HG03280 (cell line): ENCODE data around the gene DNASE1L3.

Experiments used
- ATAC-seq: cut with Tn5 transposase; IDR thresholded peaks from one replicate; pipeline ENCODE4 v1.9.1; 2021; ENCODE audit warnings: mild to moderate bottlenecking, moderate library complexity; ENCODE audit not compliant: unreplicated experiment

The DNASE1L3 gene

DNA sequence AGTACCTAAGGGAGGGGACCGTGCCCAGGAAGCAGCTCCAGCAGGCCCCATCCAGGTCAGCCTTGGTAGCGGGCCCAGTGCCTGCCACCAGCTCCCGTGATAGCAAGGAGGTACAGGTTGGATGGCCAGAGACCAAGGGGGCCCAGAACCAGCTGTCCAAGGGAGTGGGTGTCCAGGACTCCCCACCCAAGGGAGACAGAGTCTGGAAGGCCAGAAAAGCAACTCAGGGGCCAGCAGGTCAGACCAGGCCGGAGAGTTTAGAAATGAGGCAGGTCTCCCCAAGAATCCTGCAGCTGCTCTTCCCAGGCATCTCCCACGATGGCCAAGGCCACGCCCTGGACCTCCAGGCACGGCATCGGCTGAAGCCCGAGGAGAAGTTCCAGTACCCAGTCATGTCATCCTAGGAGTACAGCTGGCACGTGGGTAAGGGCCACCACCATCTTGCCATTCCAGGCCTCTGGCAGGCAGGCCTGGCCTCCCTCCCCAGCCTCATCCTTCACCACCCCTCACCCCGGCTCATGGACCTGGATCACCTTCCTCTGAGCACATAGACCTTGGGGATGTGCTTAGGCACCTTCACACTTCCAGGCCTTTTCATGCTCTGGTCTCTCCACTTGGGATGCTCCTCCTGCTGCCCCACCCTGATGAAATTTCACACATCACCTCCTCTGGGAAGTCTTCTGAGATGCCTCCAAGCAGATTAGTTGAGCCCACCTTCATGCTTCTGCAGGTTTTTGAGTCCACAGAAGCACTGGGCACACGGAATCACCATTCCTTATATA, 30.5 kb downstream of the DNASE1L3 start:
- no peak for ATAC-seq

DNA sequence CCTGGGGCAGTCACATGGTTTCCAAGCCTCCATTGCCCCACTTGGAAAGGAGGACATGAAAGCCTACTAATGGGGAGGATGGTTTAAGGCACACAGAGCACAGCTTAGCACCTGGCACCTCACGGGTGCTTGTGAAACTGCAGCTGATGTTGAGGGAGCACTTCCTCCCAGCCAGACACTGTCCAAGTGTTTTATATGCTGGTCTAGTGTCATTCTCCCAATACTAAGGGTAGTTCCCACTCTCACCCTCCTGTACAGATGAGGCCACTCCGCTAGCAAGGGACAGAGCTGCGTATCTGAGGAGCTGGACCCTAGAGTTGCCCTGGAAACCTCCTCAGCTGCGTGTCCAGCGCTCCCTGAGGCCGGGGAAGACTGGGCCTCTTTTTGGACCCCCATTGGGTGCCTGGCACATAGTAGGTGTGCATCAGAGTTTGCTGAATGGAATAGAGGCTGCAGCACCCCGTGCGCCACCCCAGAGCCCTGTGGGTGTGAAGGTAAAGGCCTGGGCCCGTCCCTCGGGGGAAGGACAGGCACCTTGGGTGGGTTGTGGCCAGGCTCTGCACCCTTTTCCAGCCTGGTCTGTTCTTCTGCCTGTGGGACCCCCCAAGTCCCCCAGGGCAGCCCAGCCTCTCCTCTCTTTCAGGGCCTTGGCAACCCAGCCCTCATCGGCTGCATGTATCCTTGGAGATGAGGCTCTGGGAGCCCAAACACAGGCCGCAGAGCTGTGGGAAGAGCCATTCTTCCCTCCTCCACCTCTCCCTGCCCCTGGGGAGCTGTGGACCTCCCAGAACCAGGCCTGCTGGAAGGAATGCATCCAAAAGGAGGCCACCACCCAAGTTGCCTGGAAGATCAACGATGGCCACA, 31.3 kb downstream of the DNASE1L3 start:
- ATAC-seq: no peak

DNA sequence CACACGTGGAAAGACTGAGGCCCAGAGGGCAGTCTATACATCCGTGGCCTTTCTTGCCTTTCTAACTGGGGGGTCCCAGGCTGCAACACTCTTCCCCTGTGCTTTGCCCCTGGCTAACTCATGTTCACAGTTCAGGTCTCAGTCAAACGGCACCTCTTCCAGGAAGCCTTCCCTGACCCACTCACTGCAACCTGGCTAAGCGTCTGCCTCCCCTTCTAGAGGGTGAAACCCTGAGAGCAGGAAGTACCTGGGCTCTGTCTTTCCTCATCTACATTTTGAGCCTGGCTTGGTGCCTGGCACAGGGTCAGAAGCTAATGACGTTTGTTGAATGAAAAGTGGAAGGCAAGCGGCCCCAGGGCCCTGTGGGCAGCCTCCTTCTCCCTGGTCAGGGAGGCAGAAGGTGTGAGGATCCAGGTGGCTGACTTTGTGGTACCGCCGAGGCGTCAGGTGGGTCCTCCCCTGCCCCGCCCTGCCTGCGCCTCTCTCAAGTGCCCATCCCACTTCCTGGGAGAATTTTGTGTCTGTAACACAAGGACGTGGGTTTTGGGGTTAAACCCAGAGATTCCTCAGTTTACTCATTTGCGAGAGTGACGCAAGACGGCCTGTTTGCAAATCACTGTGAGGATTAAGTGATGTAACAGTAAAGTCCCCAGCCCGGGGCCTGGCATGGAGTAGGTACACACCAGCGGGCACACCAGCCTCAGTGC, 32.1 kb downstream of the DNASE1L3 start:
- ATAC-seq: no peak

DNA sequence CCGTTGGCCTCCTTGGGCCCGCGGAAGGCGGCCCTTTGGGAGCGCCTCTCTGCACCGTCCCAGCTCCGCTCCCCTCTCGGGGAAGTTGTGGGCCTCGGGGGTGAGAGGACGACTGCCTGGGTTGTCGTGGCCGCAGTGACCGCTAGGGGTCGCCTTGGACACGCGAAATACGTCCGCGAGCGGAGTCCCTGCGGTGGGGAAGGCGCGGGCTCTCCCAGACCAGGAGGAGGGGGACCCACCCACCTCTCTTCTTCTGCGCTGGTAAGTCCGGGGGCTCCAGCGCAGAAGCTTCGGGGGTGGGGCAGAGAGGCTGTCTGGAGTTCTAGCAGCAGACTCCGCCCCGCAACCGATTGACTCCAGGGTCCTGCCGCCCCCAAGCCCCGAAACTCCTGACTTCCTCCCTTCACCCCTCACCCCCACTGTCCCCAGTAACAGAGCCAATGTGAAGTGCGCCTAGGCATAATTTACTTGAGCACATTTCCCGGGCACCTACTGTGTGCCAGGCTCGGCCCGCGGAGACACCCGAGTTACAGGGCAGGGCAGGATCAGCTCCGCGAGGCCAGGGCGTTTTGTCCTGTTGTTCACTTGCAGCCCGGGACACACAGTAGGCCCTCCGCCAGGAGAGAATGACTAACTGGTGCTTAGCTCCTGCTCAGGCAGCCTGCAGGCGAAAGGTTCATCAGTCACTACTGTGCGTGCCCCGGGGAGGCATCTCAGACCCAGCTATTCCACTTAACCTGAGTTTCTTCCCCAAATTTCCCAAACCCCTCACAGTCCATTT, 32.8 kb downstream of the DNASE1L3 start:
- peak; percentile 82 for ATAC-seq

DNA sequence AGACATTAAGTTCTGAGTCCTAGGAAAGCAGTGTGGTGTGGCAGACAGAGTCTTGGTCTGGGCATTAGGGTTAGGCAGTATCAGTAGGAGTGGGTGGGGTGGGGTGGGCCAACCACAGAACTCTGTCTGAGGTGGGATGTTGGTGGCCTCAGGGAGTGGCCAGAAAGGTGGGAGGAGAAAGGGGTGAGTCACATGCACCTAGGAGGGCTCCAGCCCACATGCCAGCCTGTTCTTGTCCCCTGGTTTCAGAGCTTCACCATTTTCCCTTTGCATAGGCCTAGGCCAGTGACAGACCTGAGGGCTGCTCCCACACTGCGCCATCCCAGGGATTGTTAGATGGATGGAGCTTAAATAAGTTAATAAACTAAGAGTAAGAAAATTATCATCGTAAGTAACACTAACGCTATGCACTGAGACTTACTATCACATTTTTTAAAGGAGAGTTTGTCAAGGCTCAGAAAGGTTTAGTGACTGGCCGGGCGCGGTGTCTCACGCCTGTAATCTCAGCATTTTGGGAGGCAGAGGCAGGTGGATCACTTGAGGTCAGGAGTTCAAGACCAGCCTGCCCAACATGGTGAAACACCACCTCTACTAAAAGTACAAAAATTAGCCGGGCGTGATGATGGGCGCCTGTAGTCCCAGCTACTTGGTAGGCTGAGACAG, 33.8 kb downstream of the DNASE1L3 start:
- ATAC-seq: no peak

DNA sequence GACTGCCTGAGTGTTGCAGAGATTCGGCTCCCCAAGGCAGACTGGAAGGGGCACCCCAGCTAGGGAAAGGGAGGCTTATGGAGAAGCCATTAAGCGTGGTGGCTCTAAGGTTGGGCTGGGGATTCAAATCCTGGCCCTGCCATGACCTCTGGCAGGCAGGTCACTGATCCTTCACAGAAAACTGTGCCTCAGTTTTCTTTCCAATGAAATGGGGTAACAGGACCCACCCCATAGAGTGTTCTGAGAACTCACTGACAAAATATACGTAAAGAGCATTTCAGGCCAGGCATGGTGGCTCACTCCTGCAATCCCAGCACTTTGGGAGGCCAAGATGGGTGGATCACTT, 34.6 kb downstream of the DNASE1L3 start:
- no peak for ATAC-seq

DNA sequence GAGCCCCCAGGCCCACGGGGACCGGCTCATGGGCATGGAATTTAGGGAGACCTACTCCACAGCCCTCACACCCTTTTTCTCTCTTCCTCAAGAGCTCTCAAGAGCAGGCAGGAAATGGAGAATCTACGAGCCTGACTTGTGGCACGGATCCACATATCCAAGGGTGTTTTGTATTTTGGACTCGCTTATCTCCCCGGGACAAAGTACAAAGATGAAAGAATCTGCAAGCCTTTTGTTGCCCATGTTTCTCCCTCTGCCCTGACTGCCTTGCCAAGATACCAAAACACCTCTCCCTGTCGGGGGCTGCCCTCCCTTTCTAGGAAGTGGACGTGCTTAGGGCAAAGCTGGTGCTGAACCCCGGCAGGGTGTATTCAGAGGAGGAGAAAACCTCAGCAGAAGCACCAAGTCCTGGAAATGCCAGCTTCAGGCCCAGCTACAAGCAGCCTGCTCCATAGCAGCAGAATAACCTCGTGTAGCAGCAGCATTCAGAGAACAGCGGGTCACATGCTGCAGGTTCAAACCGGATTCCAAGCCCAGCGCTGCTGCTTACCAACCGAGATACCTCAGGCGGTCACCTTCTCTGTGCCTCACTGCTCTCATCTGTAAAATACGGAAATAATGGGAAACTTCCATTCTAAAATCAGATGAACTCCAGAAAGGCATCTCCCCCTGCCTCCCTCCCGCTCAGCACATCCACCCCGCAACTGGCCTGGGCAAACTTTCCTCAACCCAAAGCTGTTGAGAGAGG, 35.2 kb downstream of the DNASE1L3 start:
- no peak for ATAC-seq

DNA sequence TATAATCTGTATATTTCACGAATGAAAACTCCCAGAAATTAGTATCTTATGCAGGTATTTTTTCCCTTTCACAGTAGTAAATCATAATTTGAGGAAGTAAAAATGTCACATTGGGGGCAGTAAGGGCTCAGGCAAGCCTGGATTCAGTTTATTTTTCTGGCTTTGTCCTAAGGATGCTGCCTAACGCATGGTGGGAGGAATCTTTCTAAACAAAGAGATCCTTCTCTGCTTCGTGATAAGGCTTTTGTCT, 35.7 kb downstream of the DNASE1L3 start:
- ATAC-seq: no peak

DNA sequence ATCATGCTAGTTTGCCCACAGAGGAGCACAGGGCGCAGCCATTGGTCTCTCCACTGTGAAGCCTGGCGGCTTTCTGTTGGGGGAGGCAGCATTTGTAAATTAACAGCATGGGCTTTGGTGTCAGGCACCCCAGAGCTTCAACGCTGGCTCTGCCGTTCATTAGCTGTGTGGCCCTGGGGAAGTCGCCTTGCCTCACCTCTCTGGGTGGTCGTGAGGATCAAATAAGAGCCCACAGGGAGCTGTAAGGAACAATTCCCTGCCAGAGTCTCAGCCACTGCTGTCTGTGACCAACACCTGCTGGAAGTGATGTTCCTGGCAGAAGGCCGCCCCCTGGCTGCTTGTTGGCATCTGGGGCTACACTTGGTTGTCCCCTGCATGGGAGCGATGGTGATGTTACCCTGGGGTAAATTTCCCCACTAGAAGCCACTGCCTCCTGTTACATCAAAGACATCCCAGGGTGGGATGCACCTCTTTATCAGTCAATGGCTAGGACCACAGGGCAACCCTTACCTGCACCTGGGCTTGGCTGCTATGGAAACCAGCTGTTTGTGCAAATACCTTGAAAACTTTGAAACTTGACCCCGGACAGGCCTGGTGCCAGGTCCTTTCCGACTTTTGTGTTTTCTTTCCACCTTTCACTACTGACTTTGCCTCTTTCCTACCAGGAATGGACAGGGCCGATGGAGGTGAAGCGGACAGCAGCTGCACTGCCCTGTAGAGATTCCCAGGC, 36.9 kb downstream of the DNASE1L3 start:
- no peak for ATAC-seq

DNA sequence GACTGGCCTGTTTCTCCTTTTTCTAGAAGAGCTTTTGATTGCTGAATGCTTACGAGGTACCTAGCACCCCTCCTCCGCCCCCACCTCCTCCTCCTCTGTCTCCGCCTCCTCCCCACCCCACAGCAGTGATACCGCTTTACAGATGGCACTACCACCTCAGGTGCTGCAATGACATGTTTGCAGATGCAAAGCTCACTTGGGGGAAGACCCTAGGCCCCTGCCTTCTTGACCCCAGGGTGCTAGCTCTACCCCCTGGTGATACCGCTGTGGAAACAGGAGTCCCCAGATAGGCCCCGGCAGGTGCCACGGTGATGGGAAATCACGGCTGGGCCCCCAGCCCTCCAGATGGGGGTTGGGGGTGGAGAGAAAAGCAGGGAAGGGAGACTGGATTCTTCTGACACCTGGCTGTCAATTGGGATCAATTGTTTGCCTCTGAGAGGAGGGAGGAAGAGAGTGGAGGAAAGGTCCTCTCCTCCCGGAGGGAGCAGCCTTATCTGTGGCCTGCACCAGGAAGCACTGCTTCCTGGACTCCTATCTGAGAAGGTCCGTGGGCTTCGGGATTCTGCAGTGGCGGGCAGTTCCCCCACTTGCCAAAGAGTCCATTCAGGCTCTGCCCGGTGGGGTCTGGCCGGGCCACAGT, 37.6 kb downstream of the DNASE1L3 start:
- no peak for ATAC-seq

DNA sequence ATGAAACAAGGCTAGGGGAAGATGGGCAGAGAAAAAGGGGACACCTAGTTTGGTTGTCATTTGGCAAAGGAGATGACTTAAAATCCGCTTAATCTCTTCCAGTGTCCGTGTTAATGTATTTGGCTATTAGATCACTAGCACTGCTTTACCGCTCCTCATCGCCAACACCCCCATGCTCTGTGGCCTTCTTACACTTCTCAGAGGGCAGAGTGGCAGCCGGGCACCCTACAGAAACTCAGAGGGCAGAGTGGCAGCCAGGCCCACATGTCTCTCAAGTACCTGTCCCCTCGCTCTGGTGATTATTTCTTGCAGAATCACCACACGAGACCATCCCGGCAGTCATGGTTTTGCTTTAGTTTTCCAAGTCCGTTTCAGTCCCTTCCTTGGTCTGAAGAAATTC, 39.6 kb downstream of the DNASE1L3 start:
- no peak for ATAC-seq

DNA sequence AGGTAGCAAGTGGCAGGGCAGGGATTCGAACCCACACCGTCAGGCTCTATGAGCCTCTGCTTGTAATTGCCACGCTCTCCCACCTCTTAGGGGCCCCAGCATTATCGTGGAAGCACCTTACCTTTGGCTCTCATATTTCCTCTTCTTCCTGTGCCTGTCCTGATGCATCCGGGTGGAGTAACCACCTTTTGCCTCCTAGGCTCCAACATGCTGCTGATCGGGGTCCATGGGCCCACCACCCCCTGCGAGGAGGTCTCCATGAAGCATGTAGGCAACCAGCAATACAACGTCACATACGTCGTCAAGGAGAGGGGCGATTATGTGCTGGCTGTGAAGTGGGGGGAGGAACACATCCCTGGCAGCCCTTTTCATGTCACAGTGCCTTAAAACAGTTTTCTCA, 40.4 kb downstream of the DNASE1L3 start:
- ATAC-seq: no peak

DNA sequence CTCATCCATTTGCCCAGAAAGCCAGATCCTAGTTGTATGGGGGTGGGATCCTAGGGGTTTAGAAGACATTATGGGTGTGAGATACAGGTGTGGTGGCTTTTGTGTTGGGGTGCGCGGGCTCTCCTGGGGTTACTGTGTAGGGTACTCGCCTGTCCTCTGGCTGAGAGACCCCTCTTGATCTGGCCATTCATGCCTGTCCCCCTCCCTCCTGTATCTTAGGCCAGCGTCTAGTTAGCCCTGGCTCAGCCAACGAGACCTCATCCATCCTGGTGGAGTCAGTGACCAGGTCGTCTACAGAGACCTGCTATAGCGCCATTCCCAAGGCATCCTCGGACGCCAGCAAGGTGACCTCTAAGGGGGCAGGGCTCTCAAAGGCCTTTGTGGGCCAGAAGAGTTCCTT, 41.4 kb downstream of the DNASE1L3 start:
- no peak for ATAC-seq

DNA sequence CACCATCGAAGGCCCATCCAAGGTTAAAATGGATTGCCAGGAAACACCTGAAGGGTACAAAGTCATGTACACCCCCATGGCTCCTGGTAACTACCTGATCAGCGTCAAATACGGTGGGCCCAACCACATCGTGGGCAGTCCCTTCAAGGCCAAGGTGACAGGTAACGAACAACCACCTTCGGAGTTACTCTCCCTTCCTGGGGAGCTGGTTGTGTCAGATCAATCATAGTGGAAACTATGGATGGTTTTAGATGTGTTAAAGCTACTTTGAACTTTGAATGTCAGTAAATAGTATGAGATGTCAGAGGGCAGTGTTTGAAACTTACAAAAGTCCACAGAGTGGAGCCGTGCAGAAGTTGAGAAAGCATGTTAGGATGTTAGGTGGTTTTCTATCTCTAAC, 42.3 kb downstream of the DNASE1L3 start:
- no peak for ATAC-seq

DNA sequence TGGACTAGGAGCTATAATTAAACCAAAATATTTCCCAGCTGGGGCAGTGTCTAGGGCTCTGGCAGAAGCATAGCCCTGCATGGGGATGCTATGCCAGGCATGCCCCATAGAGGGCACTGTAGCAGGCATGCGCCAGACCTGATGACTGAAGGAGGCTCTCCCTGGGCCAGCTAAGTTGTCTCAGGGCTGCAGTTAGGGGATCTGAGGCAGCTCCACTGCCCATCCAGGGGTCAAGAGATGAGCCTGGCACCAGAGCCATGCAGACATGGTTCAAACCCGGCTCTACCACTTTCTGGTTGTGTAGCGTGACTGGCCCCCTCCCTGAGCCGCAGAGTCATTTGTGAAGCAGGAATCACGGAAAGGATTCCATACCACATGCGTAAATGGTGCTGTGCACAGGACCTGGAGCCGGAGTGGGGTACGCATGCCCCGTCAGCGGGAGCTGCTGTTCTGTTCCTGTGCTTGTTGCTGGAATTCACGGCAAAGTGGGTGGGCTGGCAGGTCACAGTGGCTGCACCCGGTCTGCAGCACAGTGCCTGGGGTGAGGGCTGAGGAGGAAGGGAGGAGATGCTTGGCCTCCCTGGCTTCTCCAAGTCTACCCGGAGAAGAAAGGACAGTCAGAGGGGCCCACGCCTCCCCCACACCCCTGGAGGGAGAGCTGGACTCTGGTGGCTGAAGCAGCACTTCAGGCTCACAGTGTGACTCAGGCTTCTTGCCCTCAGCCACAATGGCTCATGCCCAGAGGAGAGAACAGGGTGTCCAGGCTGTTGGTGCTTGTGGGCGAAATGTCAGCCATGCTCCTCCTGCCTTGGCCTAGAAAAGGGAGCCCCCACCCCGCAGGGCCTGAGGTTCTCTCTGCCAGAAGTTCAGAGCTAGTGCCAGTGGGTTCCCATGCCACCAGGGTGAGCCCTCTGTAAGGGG, 43.1 kb downstream of the DNASE1L3 start:
- ATAC-seq: peak; percentile 83

DNA sequence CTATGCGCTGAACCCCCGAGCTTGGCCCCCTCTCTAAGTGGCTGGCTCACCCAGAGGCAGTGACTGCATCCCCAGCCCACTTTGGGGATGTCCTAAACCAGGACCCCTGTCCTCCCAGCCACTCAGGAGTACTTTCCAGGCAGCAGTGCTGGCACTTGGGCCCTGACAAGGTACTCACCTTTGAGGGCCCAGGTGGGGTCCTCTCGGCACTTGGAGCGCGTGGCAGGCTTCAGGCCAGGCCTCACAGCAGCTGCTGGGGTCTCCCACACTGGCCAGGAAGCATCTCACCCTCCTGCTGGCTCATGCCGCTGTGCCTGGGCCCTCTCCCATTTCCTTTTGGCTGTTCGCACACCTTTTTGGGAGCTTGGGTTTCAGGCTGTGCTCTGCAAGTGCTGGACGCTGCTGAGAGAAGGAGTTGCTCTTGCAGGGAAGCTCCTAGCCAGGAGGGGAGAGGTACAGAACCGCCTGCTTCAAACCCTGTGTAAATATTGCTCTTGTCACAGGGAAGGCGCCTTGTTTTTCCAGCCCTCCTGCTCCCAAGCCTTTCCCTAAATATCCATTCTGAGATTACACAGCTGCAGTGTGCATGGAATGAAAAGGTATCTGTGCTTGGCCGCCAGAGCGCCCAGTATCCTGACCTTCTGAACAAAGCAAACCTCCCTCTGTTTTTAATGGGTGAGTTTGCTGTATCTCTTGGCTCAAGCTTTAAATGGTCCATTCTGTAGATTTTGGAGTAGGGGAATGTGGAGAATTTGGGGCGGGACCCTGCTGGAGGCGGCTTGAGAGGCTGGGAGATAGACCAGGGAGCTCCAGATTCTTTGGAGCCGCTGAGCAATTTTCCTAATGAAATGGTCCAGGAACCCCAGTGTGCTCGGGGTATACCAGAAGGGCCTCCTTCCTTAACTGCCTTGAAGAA, 45.6 kb downstream of the DNASE1L3 start:
- no peak for ATAC-seq
